GM21526 (cell line): ENCODE data around the gene SEMA3D.

Source experiments
- ATAC-seq: cut with Tn5 transposase; IDR thresholded peaks from one replicate; pipeline ENCODE4 v1.9.1; 2021; ENCODE audit warnings: moderate library complexity; ENCODE audit not compliant: unreplicated experiment, low FRiP score

SEMA3D gene

GRCh38 chr7:85184599-85185423 is 2.0 kb downstream of the SEMA3D start:
- no peak for ATAC-seq

DNA sequence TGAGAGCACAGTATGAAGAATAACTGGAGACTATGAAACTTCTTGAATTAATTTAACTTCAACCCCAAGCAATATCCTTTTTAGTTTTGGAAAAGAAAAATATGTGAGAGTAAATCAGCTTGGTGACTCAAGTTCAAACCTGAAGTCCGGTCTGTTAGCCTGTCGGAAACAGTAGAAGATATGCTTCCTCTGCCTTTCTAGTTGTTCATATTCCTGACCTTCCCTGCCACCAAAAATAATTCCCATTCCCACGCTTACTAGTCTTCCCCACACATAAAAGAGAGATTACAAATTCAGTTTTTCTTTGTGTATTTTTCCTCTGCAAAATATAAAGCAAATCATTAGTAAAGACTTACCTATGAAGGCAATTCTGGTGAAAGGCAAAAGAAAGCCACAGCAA is 3.6 kb downstream of the SEMA3D start:
- ATAC-seq = no peak

- no peak for ATAC-seq
Measured at GRCh38 chr7:85178531-85179298, 8.1 kb downstream of the SEMA3D start.

GRCh38 chr7:85177316-85177715 is 9.5 kb downstream of the SEMA3D start:
- ATAC-seq = no peak

DNA sequence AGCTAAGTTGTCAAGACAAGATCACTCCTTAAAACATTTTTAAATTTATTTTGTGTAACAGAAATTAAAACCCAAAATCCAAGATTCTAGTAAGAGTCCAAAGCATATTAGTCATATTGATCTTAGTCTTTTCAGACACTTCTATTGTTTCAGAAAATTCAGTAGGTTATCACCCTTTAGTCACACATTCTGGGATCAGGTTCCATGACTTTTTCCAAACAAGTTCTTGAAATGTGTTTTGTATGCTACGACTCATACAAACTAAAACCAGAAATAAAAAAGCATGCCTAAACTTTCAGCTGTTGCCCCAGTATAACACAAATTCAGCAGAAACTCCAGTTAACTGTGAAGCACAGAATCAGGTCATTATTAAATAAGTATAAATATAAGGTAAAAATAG is 10.7 kb downstream of the SEMA3D start:
- no peak for ATAC-seq

GRCh38 chr7:85175217-85175616 is 11.6 kb downstream of the SEMA3D start:
- ATAC-seq = no peak

DNA sequence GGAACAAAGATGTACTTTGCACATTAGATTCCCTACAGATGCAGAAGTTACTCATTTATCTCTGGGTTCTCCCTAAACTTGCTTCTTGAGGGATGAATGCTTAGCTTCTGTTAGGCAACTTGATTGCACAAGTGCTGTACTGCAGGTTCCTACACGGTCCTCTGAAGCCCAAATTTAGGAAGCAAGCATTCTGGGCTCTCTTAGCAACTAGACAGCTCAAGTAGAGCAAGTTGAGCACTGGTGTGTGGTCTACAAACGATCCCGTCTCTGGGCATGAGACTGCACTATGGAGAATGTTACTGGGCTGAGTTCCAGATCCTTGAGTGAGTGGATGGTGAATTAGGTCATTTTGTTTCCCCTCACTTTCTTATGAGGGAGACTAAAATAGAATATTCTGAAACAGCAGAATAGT is 14.3 kb downstream of the SEMA3D start:
- ATAC-seq = no peak

- no peak for ATAC-seq
Measured at GRCh38 chr7:85167636-85168035, 19.2 kb downstream of the SEMA3D start.

GRCh38 chr7:85165263-85165662 is 21.6 kb downstream of the SEMA3D start:
- no peak for ATAC-seq

DNA sequence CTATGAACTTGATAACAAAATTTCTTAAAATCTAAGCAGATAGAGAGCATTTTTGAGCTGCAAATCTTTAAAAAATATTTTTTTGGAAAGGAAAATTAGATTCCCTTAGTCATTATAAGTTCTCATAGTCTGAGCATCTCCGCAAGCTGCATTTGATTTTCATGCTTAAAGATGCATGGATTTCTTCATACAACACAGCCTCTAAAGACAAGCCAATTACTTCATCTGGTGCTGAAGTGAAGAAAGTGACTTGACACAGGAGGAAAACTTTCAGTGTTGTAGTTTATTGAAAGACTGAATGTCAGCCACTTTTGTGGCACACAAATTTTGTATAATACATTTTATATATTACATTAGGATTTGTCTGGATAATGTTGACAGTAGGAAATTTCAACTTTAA is 22.5 kb downstream of the SEMA3D start:
- ATAC-seq = no peak

- ATAC-seq = no peak
Measured at GRCh38 chr7:85162721-85163120, 24.1 kb downstream of the SEMA3D start.

- ATAC-seq = peak; percentile 88
Measured at GRCh38 chr7:85160223-85160622, 26.6 kb downstream of the SEMA3D start.

DNA sequence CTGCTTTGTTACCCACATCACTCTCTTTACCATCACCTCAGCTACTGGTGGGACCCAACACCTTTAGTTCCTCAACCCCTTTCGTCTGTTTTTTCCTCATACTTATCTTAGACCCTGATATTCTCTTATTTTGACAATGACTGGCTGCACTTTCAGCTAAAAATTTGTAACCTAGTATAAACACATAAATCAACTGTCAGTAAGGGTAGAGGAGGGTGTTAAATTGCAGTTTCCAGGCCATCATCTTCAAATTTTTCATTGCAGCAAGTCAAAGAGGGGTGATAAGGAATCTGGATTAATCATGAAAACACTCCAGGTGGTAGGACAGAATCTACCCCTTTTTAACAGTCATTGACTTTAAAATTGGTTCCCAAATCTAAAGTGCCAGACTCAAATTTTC is 27.9 kb downstream of the SEMA3D start:
- no peak for ATAC-seq

GRCh38 chr7:85156661-85157208 is 30.1 kb downstream of the SEMA3D start:
- ATAC-seq = no peak

- no peak for ATAC-seq
Measured at GRCh38 chr7:85154282-85154937, 32.4 kb downstream of the SEMA3D start.

DNA sequence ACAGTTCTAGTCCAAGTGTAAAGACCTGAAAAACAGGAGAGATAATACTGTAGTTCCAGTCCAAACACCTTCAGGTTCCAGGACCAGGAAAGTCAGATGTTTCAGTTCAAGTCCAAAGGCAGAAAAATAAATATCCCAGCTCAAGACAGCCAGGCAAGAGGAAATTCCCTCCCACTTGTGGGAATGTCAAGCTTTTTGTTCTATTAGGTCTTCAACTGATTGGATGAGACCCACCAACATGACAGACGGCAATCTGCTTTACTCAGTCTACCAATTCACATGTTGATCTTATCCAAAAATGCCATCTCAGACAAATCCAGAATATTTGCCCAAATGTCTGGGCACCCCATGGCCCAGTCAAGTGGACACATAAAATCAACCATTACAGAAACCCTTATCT is 33.1 kb downstream of the SEMA3D start:
- ATAC-seq = no peak

- no peak for ATAC-seq
Measured at GRCh38 chr7:85150624-85151023, 36.2 kb downstream of the SEMA3D start.

DNA sequence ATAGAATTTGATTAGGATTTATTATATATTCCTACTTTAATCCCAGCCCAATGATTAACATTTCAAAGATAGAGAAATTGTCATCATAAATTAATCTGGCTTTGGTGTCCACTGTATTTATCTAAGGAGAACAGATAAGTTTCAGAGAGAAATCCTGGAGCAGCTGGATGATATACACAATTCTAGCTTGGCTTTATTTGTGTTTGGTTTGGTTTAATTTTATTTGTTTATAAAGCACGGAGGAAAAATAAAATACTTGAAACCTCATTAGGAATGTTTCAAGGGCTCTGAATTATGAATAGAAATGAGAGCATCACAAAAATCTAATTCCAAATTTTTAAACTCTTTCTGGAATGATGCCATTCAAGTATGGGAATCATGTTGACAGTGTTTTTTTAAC is 42.1 kb downstream of the SEMA3D start:
- ATAC-seq = no peak

DNA sequence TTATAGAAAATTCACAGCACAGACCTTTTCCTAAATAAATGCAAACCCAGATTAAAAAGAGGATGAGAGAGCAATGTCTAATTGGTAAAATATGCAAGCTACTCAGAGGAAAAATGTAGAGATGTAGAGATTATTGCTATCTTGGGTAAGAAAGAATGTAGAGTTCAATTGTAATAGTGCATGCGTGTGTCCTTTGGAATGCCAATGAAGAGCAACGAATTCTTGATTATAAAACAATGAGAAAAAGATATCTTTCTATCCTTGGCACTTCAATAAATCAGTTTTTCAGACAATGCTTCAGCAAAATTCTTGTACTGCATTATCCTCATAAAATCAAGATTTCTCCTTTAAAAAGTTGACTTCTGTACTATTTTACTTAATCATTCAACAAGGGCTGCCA is 50.9 kb downstream of the SEMA3D start:
- ATAC-seq = no peak

DNA sequence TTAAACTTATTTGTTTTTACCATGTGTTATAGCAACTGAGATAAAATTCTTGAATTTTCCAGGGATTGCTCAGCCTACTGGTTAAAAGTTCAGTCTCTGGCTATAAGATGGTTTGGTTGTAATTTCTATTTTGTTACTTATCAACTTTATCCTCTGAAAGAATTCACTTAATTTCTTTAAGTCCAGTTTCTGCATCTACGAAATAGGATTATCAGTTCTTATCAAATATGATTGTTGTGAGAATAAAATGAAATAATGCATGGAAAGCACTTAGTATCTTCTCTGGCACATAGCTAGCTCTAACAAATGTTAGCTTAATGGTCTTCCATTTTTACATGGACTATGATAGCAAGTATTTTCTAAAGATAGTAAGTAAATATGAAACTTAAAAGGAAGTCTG is 53.3 kb downstream of the SEMA3D start:
- ATAC-seq = no peak

GRCh38 chr7:85133006-85133405 is 53.9 kb downstream of the SEMA3D start:
- ATAC-seq = no peak
